ENCODE results near the gene WDTC1. TPM values are rescaled to one million over a fixed set of nuclear protein-coding genes. Genes with fewer than 3 reads are reported as not detected.
"Not testable (repeated sequence)": the region's sequence is repeated elsewhere in the genome, so short reads cannot be mapped to it uniquely, and the experiment has no call there.

Gene WDTC1
- total RNA-seq (2021; ENCODE audit: unreplicated experiment) (24.6 TPM), Bru-seq, nascent RNA (percentile 51 among the genes with signal in this experiment), BruChase-seq, experiment 1, labeled RNA remaining after a 2-hour chase (percentile 48 among the genes with signal in this experiment), BruChase-seq, experiment 2, labeled RNA remaining after a 6-hour chase (percentile 57 among the genes with signal in this experiment)
- polyA plus RNA-seq (2012; ENCODE audit: insufficient read length): 35.9 TPM
- long read RNA-seq, partial matches to known transcripts: 0 of 4 reads
- long read RNA-seq, other reads (novel, unspliced or antisense): 4 of 4 reads

- CTCF ChIA-PET: interaction anchor here (0.6 to 0.9 kb wide), 3 partner anchors 37 to 188 kb away, joined by 4 to 6 read pairs (median 4); no protein-coding TSS in a partner anchor
- Histone ChIP-seq H3K27ac (ENCODE audit: low read length) (peak within 1 kb of the TSS; percentile 75), H3K27me3 (ENCODE audit: control insufficient read depth, insufficient read depth, low read length) (no peaks in the 10 kb centered on the region), H3K4me3 (ENCODE audit: low read depth in 2 of 2, low read length in 2 of 2) (peak within 1 kb of the TSS; percentile 52 to 66), H3K9me3 (ENCODE audit: control insufficient read depth, insufficient read depth, low read depth, low read length) (no peaks in the 10 kb centered on the region), H3K4me1 (ENCODE audit: control insufficient read depth, insufficient read depth, low read length) (peaks cover 12% of the 10 kb centered on the region), H3K36me3 (ENCODE audit: control insufficient read depth, insufficient read depth, low read length) (no peaks in the 10 kb centered on the region)
- in situ Hi-C loops (cut with HindIII; ENCODE audit: low pct_unique_long_range_greater_than_20kb, low sequenced_read_pairs): no loop called here
- DNase-seq (ENCODE audit: low read depth, low spot score) (peak; percentile 77), ATAC-seq (peak; percentile 98)
- BruUV-seq (replicated peaks): no TSS peak
- intact Hi-C loops (cut with micrococcal nuclease; ENCODE audit: unreplicated experiment): no loop called here
- POLR2A ChIA-PET: interaction anchor here (0.9 kb wide), 1 partner anchor 80 kb away, joined by 3 read pairs; the partner anchor contains the start of gene SLC9A1
- TF ChIP-seq POLR2AphosphoS5 (IDR thresholded peaks at IDR 0.05; ENCODE audit: low read depth, low read length) (no peak; the same call in 1 of the 2 replicates), TCF7L2 (IDR thresholded peaks at IDR 0.05; ENCODE audit: low read depth, low read length) (no peak), REST (IDR thresholded peaks at IDR 0.05; ENCODE audit: insufficient read depth in 1 of 2, low read depth in 2 of 2, low read length in 1 of 2) (0 out of 4 replicates have a peak, but pooled peaks of 1 of the 2 experiments have one; percentile 22), SIN3A (IDR thresholded peaks at IDR 0.05; ENCODE audit: borderline replicate concordance, insufficient read depth, low read depth, low read length) (peak; percentile 88; the same call in 1 of the 2 replicates), CTCF (IDR thresholded peaks at IDR 0.05) (no peak)
These were observed at the start of gene WDTC1 for GRCh38 chr1:27234049-27234882. Gene WDTC1, plus strand, starts transcription at chr1:27234632. Its CDS starts 26,423 bp downstream, at chr1:27261055.

GRCh38 chr1:27184665-27185064 lies 49.8 kb upstream of the WDTC1 start:
- H3K27me3 ChIP-seq (ENCODE audit: control insufficient read depth, insufficient read depth, low read length); H3K4me1 ChIP-seq (ENCODE audit: control insufficient read depth, insufficient read depth, low read length); DNase-seq (ENCODE audit: low read depth, low spot score); intact Hi-C loops (cut with micrococcal nuclease; ENCODE audit: unreplicated experiment); H3K27ac ChIP-seq (ENCODE audit: low read length); H3K36me3 ChIP-seq (ENCODE audit: control insufficient read depth, insufficient read depth, low read length); POLR2A ChIA-PET; in situ Hi-C loops (cut with HindIII; ENCODE audit: low pct_unique_long_range_greater_than_20kb, low sequenced_read_pairs); CTCF ChIA-PET; H3K4me3 ChIP-seq (ENCODE audit: low read depth in 2 of 2, low read length in 2 of 2); BruUV-seq (replicated peaks); ATAC-seq: not testable (repeated sequence)
- H3K9me3 ChIP-seq (ENCODE audit: control insufficient read depth, insufficient read depth, low read depth, low read length): peaks cover 16% of the 10 kb centered on the region; the same call in 1 of the 2 replicates
